Myocyte (in vitro differentiated cells): ENCODE results near the gene INPP5A. TPM values are rescaled to one million over a fixed set of nuclear protein-coding genes. Genes with fewer than 3 reads are reported as not detected.

ENCODE experiments used
- DNase-seq: peaks from one replicate; pipeline ENCODE4 v3.0.0-alpha.2; 2012; ENCODE audit warnings: low read depth
- total RNA-seq: library from RNA; depleted of rRNA; stranded (reverse); fragments of >200 nt; gene quantifications from 2 replicates; pipeline ENCODE4 v1.2.3, GENCODE V29; 2014

INPP5A gene
- total RNA-seq, 1 donor from 2014 or later, result 48.6 TPM

GRCh38 chr10:132776186-132776585 is 238.6 kb downstream of the INPP5A start:
- no peak for DNase-seq

- DNase-seq, result no peak
These were observed 239.2 kb downstream of the INPP5A start for GRCh38 chr10:132776821-132777220.

DNA sequence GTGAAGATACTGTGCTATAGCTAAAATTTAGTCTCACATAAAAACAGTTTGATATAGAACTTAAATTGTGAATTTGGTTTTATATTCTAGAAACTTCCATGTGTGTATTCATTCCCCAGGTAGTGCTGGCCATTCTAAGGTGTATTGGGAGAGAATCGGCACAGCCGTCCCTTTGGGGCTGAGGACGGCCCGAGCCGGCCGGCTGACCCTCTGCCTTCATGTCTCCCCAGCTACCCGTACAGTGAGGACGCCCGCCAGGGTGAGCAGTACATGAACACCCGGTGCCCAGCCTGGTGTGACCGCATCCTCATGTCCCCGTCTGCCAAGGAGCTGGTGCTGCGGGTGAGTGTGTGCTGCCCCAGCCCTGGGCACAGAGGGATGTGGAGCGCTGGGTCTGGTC is 239.9 kb downstream of the INPP5A start:
- no peak for DNase-seq

DNA sequence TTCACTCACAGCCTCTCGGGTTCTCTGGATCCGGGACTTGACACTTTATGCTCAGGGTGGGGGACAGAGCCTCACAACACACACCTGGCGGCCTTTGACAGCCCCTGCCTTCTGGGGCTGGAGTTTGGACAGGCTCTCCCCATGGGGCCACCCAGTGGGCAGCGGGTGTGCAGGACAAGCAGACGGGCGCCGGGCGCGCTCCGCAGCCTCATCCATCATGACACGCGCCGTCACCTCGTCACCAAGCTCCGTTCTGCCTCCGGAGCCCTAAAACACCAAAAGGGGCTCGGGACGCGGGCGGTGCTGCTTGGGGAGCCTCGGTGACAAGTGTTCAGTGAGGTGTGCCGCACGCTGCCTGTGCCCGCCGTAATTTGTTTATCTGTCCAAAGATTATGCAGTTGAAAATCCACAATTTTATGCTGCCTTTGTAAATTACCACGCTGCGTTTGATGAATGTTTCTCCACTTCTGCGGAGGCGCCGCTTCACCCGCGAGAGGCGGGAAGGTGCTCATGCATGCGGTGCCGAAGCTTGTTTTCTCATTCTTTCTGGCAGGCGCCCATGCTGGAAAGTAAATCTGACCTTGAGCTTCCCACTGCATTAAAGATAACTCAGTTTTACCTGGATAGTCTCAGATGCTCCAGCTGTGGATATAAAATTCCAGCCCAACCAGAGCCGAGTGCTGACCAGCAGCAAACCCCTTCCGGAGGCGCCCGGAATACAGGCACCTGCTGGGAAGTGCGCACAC is 242.1 kb downstream of the INPP5A start:
- no peak for DNase-seq

GRCh38 chr10:132780356-132780755 is 242.8 kb downstream of the INPP5A start:
- no peak for DNase-seq

DNA sequence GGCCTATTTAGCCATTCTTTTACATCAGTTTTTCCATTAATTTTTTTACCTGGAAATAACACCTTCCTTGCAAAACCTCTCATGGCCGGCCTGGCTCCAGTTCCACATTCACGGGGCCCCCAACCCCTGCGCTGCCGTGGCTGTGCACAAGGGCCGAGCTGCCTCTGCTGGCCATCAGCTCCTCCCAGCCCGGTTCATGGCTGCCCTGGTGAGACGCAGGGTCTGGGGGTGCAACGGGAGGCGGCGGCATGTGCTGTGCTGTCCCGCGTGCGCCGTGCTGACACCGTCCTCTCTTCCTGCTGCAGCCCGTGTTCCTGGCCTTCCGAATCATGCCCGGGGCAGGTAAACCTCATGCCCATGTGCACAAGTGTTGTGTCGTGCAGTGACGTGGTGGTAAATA is 244.0 kb downstream of the INPP5A start:
- no peak for DNase-seq

DNA sequence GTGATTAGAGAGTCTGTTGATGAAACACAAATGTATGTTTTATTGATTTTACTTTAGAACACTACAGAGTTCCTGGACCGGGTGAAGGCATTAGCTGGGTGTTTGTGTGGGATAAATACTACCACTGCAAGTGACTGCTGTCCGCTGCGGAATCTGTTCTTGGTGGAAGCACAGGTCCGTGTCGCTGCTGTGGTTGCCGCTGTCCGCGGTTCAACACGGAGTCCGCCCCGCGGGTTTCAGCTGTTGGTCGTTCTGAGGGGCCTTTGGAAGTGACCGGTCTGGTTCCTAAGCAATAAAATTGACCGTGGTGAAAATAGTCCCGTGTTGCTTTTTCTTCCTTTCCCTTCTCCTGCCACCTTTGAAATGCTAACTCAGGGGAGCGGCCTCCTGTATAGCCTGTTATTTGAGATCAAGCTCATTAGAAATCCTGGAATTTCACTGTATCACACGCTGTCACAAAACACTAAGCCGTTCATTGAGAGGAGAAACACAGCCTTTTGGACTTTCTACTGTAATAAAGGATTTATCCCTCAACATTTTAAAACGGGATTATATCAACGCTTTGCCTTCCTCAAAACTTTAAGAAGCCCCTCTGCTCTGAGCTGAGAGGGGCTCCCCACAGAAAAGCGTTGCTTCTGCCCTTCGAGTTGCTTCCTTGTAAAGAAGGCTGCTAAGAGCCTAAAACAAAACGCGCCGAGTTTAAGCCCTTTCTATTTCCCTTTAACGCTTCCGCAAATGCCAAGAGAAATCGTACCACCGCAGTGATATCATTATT is 245.8 kb downstream of the INPP5A start:
- no peak for DNase-seq

- DNase-seq, result no peak
These were observed 246.6 kb downstream of the INPP5A start for GRCh38 chr10:132783940-132784865.

DNA sequence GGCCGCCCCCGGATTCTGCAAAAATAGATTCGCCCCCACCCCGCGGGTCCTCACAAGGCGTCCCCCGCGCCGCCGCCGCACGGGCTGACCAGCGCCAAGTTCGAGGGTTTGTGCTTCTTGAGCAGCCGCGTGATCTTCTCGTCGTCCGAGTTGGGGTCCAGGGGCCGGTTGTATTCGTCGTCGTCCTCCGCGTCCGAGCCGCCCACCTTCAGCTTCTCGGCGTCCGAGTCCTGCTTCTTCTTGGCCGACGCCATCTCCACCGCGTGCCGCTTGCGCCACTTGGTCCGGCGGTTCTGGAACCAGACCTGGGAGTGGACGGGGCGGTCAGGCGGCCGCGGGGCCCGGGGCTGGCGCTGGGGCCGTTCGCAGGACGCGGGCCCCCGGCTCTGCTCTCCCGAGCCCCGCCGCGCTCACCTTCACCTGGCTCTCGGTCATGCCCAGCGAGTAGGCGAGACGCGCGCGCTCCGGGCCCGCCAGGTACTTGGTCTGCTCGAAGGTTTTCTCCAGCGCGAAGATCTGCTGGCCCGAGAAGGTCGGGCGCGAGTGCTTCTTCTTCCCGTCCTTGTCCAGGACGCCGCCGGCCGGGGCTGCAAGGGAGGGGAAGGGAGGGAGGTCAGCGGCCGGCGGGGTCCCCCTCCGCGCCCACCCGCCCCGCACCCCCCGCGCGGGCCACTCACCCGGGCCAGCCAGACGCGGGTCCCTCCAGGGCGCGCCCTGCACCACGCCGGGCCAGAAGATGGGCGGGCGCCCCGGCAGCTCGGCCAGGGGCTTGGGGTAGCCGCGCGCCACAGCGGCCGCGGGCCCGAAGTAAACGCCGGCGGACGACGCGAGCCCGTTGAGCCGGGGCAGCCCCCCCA is 247.5 kb downstream of the INPP5A start:
- no peak for DNase-seq

DNA sequence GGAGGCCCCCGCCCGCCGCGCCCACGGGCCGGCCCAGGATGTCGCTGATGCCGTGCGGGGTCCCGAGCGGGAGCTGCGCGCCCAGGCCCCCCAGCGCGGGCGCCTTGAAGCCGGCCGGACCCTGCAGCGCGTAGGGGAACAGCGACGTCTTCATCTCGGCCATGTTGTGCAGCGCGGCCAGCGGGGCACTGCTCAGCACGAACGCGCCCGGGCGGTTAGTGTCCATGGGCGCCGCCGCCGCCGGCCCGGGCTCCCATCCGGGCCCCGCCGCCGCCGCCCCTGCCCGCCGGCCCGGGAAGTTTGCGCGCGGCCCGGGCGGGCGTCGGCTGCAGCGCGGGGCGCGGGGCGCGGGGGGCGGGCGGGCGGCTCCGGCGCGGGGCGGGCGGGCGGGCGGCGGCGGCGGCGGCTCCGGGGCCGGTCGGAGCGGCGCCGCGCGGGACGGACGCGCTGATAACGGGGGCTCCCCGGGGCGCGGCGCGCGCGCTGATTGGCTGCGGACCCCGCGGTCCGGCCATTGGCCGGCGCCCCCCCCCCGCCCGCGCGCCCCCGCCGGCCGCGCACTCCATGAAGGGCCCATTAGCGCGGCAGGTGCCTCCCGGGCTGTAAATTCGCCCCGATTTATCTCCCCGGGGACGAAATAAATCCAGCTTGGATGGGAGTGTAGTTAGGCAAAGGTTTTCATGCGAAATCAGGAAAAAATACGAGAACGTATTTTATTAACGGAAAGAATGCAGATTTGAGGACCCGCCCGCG is 248.3 kb downstream of the INPP5A start, which contains the start of gene NKX6-2:
NKX6-2 (minus strand) TSS at position 425 of the 753 bp plus-strand sequence; CDS start at position 226, 199 bp downstream.
- no peak for DNase-seq

GRCh38 chr10:132786476-132786883 is 248.9 kb downstream of the INPP5A start:
- no peak for DNase-seq

DNA sequence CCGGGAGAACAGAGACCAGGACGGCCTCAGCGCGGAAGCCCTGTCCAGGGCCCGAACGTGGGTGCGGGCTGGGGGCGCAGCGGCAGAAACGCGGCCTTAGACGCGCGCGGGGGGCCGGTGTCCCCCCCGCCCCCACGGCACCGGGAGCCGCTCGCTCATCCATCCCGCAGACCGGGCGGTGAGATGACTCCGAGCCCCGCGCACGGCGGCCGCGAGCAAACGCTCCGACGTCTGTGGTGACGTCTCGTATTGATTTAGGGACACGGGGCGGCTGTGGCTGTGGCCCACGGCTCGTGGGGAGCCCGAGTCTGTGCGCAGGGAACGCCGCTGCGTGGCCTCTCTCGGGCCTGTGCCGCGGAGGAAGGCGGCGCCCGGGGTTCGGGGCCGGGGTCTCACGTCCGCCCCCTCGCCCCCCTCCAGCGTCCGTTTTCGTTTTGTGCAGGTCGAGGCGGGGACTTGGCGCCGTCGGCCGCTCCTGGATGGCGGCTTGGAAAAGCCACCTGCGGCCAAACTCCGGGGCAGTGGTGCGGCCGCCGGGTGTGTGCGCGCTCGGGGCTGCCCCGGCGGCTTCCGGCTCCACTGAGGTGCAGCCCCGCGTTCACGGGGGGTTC is 249.4 kb downstream of the INPP5A start:
- DNase-seq, result no peak

DNA sequence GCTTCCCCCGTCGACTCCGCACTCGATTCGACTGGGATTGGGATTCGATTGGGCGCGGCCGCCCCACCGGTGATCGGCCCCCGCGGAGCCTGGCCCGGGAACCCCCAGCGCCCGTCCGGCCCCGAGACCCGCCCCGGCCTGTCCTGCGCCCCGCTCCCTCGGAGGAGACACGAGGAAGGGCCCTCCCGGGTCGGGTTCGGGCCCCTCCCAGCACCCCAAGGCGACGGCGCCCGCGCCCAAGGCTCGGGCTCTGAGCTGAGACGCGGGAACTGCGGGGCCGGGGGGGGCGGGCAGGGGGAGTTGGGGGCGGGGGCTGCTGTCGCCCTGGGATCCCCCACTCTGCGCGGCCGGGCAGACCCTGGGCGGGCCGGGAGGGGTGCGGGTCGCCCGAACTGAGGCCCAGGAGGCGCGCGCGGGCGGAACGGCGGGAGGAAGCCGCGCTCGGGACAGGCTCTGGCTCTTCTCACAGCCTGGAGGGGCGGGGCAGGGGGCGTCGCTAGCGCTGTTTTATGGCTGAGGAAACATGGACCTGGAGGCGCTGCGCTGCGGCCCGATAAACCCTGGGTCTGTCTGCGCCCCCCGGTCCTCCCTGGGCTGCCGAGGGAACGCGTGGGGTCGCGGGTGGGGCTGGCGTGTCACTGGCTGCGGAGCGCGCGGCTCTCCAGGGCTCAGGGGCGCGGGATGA is 250.1 kb downstream of the INPP5A start:
- DNase-seq, result no peak

DNA sequence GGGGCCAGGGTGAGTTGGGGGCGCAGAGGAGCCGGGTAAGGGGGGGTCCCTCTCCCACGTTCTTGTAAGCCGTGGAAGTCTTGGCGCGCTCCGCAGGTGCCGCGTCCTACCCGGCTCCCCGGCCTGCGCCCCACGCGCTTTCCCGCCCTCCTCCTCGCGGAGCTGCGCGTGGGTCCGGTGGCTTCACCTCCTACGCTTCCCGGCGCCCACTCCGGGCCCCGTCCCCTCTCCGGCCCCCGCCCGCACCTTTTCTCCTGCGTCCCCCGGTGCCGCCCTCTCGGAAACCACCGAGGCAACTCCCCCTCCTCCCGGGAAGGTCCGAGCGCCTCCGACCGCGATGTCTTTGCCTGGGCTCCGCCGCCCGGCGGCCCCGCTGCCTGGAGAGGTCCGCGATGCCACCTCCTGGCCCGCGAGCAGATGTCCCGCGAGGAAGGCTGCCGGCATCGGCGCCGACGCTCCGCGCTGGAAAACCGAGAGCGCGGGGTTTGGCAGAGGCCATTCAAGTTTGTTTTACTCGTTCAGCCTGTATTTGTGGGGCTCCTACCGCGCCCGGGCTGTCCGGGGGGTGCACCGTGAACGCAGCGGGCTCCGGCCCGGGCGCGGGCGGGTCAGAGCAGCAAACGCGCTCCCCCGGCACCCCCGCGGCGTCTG is 250.7 kb downstream of the INPP5A start:
- DNase-seq, result no peak

DNA sequence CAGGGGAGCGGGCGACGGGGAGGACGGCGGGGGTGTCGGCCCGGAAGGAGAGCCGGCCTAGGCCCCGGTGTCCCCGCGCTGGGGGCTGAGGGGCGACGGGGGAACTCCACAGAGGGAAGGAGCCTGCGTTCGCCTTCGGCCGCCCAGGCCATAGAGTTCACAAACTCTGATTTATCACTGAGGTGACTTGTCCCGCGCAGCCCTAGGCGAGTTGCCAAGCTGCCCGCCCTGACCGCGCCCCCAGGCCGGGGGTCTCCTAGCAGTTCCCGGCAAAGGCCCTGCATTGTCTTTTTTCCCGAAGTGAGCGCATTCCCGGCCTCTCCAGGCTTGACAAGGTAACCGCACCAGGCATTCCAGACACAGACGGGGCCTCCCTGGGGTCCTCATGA is 251.2 kb downstream of the INPP5A start:
- no peak for DNase-seq

DNA sequence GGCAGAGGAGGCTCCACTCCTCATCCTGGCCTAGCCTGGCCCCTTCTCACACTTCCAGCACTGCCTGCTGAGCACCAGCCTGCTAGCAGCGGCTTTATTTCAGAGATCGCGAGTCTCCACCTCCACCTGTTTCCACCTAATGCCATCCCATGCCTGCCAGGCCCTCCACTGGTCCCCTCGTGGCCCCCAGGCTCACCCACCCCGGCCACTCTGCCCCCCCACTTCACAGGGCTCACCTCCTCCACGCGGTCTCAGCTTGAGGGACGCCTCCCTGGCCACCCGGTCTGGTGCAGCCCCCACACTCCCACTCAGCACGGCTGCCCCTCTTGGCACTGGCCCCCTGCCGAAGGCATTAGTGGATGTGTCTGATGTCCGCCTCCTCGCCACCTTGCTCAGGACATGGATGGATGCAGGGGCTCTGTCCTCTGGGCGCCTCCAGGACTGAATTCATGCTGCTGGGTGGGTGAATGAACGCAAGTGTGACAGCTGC is 252.1 kb downstream of the INPP5A start:
- no peak for DNase-seq

DNA sequence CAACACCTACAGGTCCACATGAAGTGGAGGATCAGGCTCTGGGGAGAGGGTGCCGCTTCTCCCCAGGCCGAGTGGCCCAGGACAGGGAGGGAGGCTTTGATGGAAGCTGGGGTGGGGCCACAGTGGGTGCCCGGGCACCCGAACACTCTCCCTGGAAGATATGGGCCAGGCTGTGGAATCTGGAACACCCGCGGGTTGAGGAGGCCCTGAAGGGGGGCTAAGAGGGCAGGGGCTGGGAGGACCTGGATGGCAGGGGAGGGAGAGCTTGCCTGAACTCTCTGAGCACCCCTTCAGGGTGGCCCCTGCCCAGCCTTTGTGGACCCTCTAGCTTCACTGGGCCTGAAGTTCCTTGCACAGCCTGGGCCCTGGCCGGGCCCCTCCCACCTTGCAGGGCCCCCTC is 252.9 kb downstream of the INPP5A start:
- no peak for DNase-seq
